ENCODE measurements around the gene BAG5.
A peak's percentile ranks its signal among the peaks of the same experiment; 100 is the strongest.

Gene BAG5

DNA sequence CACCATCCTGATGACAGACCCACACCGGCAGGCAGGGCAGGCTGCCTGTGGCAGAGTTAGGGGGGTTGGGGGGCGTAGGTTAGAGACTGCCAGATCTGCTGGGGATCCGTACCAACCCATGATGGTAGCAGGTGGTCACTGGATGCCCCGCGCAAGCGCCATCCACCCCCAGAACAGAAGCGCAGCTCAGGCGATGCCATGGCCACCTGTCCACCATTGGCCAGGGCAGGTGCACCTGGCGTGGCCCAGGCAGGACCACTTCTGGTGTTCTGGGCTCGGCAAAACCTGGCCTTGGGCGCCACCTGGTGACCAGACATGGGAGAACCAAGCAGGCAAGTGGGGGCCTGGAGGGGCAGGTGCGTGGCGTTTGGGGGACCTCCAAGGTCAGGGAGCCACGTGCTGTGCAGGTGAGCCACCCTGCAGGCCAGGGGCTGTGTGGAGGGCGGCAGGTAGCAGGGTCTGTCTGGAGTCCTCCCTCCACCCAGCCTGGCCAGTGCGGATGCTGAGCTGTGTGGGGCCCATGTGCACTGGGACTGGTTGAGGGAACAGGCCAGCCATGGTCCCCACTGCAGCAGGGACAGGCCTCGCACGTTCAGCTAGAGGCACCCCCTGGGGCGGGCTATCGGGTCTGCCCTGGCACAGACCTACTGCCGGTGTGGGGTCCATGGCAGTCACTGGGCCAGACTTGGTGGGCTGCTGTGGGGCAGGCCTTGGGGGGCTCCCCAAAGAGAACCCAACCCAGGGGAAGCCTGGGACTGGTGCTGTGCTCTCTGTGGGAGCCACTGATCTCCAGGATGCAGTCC, 15.6 kb downstream of the BAG5 start:
- Histone ChIP-seq H3K4me3 (IDR thresholded peaks at IDR 0.05; ENCODE audit: insufficient read depth, low read depth, low read length) (no peak overlapping the region), H3K27me3 (ENCODE audit: insufficient read depth, low read depth) (no peaks in the 10 kb centered on the region), H4K20me1 (ENCODE audit: insufficient read depth) (no peaks in the 10 kb centered on the region)

GRCh38 chr14:103545915-103546651, 16.4 kb downstream of the BAG5 start:
- TF ChIP-seq CTCF (conservative IDR thresholded peaks at IDR 0.05; ENCODE audit: low read depth, low read length), result no peak
- no peaks in the 10 kb centered on the region for H4K20me1 ChIP-seq (ENCODE audit: insufficient read depth)
- no peaks in the 10 kb centered on the region for H3K4me1 ChIP-seq (ENCODE audit: low read depth, poor library complexity, severe bottlenecking)
- H3K27ac ChIP-seq, result no peak overlapping the region
- H2AFZ ChIP-seq (ENCODE audit: low read depth), result no peak overlapping the region
- no peak overlapping the region for H3K4me3 ChIP-seq (IDR thresholded peaks at IDR 0.05; ENCODE audit: insufficient read depth, low read depth, low read length)
- no peaks in the 10 kb centered on the region for H3K27me3 ChIP-seq (ENCODE audit: insufficient read depth, low read depth)
- H3K4me2 ChIP-seq, result no peak overlapping the region
- H3K79me2 ChIP-seq (ENCODE audit: insufficient read depth, low read depth), result no peaks in the 10 kb centered on the region
- H3K36me3 ChIP-seq (ENCODE audit: insufficient read depth), result no peaks in the 10 kb centered on the region
- H3K9ac ChIP-seq, result no peak overlapping the region

More for the DNA sequence above, 15.6 kb downstream of the BAG5 start:
- Histone ChIP-seq H3K27ac (no peak overlapping the region), H3K4me2 (no peak overlapping the region), H2AFZ (ENCODE audit: low read depth) (no peak overlapping the region), H3K36me3 (ENCODE audit: insufficient read depth) (no peaks in the 10 kb centered on the region), H3K4me1 (ENCODE audit: low read depth, poor library complexity, severe bottlenecking) (no peaks in the 10 kb centered on the region), H3K79me2 (ENCODE audit: insufficient read depth, low read depth) (no peaks in the 10 kb centered on the region), H3K9ac (no peak overlapping the region)
- TF ChIP-seq CTCF (conservative IDR thresholded peaks at IDR 0.05; ENCODE audit: low read depth, low read length), result peak; percentile 78

GRCh38 chr14:103545219-103545914, 17.1 kb downstream of the BAG5 start:
- no peak overlapping the region for H3K9ac ChIP-seq
- no peak for TF ChIP-seq CTCF (conservative IDR thresholded peaks at IDR 0.05; ENCODE audit: low read depth, low read length)
- no peaks in the 10 kb centered on the region for H4K20me1 ChIP-seq (ENCODE audit: insufficient read depth)
- peaks cover 4% of the 10 kb centered on the region; the same call in 1 of the 2 replicates for H3K27me3 ChIP-seq (ENCODE audit: insufficient read depth, low read depth)
- no peaks in the 10 kb centered on the region for H3K4me1 ChIP-seq (ENCODE audit: low read depth, poor library complexity, severe bottlenecking)
- no peaks in the 10 kb centered on the region for H3K79me2 ChIP-seq (ENCODE audit: insufficient read depth, low read depth)
- no peak overlapping the region for H3K4me3 ChIP-seq (IDR thresholded peaks at IDR 0.05; ENCODE audit: insufficient read depth, low read depth, low read length)
- no peak overlapping the region for H3K27ac ChIP-seq
- no peak overlapping the region for H2AFZ ChIP-seq (ENCODE audit: low read depth)
- no peak overlapping the region for H3K4me2 ChIP-seq
- no peaks in the 10 kb centered on the region for H3K36me3 ChIP-seq (ENCODE audit: insufficient read depth)

DNA sequence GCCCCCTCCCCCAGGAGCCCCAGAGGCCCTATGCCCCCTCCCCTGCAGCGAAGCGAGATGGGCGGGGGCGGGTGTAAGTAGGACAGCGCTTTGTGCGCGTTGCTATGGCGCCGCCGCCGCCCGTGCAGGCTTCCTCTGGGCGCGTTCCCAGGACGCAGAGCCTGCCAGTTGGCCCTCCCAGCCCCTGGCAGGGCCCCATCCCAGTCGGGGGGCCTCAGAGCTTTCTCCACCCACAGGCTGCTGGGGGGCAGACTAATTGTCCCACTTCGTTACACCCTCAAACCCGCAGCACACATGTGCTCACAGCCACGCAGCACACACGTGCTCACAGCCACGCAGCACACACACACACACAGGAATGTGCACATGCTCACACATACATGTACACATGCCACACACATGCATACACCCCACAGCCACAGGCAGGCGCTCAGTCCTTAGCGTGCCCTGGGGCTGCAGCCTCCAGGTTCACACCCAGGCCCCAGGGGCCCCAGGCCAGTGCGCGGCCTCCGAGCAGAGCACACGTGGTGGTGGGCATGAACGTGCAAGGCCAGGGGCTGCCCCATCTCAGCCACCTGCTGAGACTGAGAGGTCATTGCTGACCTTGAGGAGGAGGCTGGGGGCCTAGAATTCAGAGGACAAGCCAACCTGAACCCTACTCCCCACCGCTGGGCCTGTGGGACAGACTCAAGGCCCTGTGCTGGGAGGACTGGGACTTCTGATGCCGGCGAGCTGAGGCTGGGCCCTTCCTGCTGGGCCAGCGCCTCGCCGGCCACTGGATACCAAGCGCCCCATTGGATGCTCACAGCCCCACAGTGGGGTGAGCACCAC, 17.9 kb downstream of the BAG5 start:
- Histone ChIP-seq H2AFZ (ENCODE audit: low read depth) (no peak overlapping the region), H3K27ac (no peak overlapping the region), H3K36me3 (ENCODE audit: insufficient read depth) (no peaks in the 10 kb centered on the region), H3K4me1 (ENCODE audit: low read depth, poor library complexity, severe bottlenecking) (no peaks in the 10 kb centered on the region), H3K9ac (no peak overlapping the region), H4K20me1 (ENCODE audit: insufficient read depth) (no peaks in the 10 kb centered on the region), H3K4me3 (IDR thresholded peaks at IDR 0.05; ENCODE audit: insufficient read depth, low read depth, low read length) (no peak overlapping the region), H3K4me2 (no peak overlapping the region), H3K79me2 (ENCODE audit: insufficient read depth, low read depth) (no peaks in the 10 kb centered on the region), H3K27me3 (ENCODE audit: insufficient read depth, low read depth) (peaks cover 6% of the 10 kb centered on the region; the same call in 1 of the 2 replicates)
- no peak for TF ChIP-seq CTCF (conservative IDR thresholded peaks at IDR 0.05; ENCODE audit: low read depth, low read length)

Data from KMS-11 (cell line).